Kidney (tissue), 14 donors: ENCODE measurements around the gene VBP1. TPM values are rescaled to one million over a fixed set of nuclear protein-coding genes. Genes with fewer than 3 reads are reported as not detected.
A peak's percentile ranks its signal among the peaks of the same experiment; 100 is the strongest.

ENCODE experiments used
- DNase-seq, 5 donors: peaks; one replicate each; pipeline ENCODE4 v3.0.0-alpha.2; 2013 to 2020
- FAIRE-seq: peaks from 2 replicates; lab custom pipeline; 2012; peaks lifted over from hg19 to GRCh38; lab: Jason Lieb, UNC
- H3K27ac ChIP-seq, 2 donors: one replicate each; pipeline ENCODE4 v1.7.0; 2013; ENCODE audit warnings: low read depth in 2 of 2, low read length in 2 of 2, inconsistent platforms in 1 of 2
- H3K27me3 ChIP-seq: one replicate; pipeline ENCODE4 v1.7.1; 2013; ENCODE audit warnings: low read length, inconsistent platforms; ENCODE audit not compliant: control insufficient read depth, insufficient read depth
- H3K36me3 ChIP-seq, 3 donors: one replicate each; pipeline versions ENCODE4 v1.7.0 to v1.7.1; 2013; ENCODE audit warnings: low read length in 3 of 3, control low read depth in 1 of 3, inconsistent platforms in 1 of 3; ENCODE audit not compliant: insufficient read depth in 3 of 3, control insufficient read depth in 2 of 3
- H3K4me1 ChIP-seq, 3 donors: one replicate each; pipeline versions ENCODE4 v1.7.0 to v1.7.1; 2013; ENCODE audit warnings: low read length in 3 of 3, inconsistent platforms in 1 of 3, low read depth in 1 of 3; ENCODE audit not compliant: control insufficient read depth in 2 of 3, insufficient read depth in 2 of 3
- H3K4me3 ChIP-seq, 3 donors: one replicate each; pipeline versions ENCODE4 v1.7.0 to v1.8.1; 2013; ENCODE audit warnings: low read length in 3 of 3, control low read depth in 1 of 3, inconsistent platforms in 1 of 3
- H3K9ac ChIP-seq, 3 donors: one replicate each; pipeline versions ENCODE4 v1.7.0 to v1.7.1; 2013; ENCODE audit warnings: low read length in 3 of 3, control low read depth in 1 of 3, inconsistent platforms in 1 of 3
- H3K9me3 ChIP-seq, 3 donors: one replicate each; pipeline versions ENCODE4 v1.7.0 to v1.7.1; 2013; ENCODE audit warnings: low read length in 3 of 3, control low read depth in 1 of 3, inconsistent platforms in 1 of 3; ENCODE audit not compliant: control insufficient read depth in 2 of 3, insufficient read depth in 1 of 3
- intact Hi-C: fragments of 100-400 bp; cut with DNase I; formaldehyde crosslinking; loops from one replicate; pipeline ENCODE4 v1.11.1; 2022
- polyA plus RNA-seq: library from polyadenylated mRNA; stranded (reverse); fragments of 350-450 nt; fragmentation: Illumina TruSeq; extraction: RNeasy Lipid Tissue Mini Kit (QIAGEN cat#74804); gene quantifications from one replicate; pipeline ENCODE4 v1.2.3, GENCODE V29; 2014; ENCODE audit warnings: low read depth, low replicate concordance; ENCODE audit not compliant: insufficient read depth
- total RNA-seq: library from RNA; stranded (reverse); fragmentation: NEBNext Ultra II Directional; extraction: Animal tissue kit (Norgen Biotek cat#: 25700); gene quantifications from one replicate; pipeline ENCODE4 v1.2.1, GENCODE V29; 2021
- TF ChIP-seq, protein P1 (sequence below): IDR thresholded peaks from 3 replicates; pipeline ENCODE4 v1.5.1; 2012; ENCODE audit warnings: mild to moderate bottlenecking, moderate library complexity, borderline replicate concordance; ENCODE audit not compliant: insufficient read depth; ENCODE audit errors: extremely low read depth
- donor health status: control.
- donor health status: control.
- donor health status: control.
- donor health status: control.
- donor health status: control.
- donor health status: DM: yes; HTN: yes; CAD: no.
- donor health status: Normal renal cell carcinoma (clear cell type).

Gene VBP1
- total and polyA plus RNA-seq, 2 donors from 2014 or later: 38.4 to 53.8 TPM

- Histone ChIP-seq H3K4me3 (no peak overlapping the region), H3K9me3 (no peaks in the 10 kb centered on the region), H3K36me3 (no peaks in the 10 kb centered on the region), H3K27me3 (no peaks in the 10 kb centered on the region), H3K9ac (no peak overlapping the region), H3K4me1 (peaks cover 0 to 12% (median 5%) of the 10 kb centered on the region in 3 donors), H3K27ac (no peak overlapping the region)
- DNase-seq (no peak), FAIRE-seq (no peak)
- intact Hi-C loops: no loop called here
- TF ChIP-seq, protein P1, sequence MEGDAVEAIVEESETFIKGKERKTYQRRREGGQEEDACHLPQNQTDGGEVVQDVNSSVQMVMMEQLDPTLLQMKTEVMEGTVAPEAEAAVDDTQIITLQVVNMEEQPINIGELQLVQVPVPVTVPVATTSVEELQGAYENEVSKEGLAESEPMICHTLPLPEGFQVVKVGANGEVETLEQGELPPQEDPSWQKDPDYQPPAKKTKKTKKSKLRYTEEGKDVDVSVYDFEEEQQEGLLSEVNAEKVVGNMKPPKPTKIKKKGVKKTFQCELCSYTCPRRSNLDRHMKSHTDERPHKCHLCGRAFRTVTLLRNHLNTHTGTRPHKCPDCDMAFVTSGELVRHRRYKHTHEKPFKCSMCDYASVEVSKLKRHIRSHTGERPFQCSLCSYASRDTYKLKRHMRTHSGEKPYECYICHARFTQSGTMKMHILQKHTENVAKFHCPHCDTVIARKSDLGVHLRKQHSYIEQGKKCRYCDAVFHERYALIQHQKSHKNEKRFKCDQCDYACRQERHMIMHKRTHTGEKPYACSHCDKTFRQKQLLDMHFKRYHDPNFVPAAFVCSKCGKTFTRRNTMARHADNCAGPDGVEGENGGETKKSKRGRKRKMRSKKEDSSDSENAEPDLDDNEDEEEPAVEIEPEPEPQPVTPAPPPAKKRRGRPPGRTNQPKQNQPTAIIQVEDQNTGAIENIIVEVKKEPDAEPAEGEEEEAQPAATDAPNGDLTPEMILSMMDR: no peak
These were observed 2.5 kb upstream of the VBP1 start for GRCh38 chrX:155213731-155214130.

GRCh38 chrX:155215443-155216178 is 649 bp upstream of the VBP1 start:
- no peaks in the 10 kb centered on the region for H3K9me3 ChIP-seq

DNA sequence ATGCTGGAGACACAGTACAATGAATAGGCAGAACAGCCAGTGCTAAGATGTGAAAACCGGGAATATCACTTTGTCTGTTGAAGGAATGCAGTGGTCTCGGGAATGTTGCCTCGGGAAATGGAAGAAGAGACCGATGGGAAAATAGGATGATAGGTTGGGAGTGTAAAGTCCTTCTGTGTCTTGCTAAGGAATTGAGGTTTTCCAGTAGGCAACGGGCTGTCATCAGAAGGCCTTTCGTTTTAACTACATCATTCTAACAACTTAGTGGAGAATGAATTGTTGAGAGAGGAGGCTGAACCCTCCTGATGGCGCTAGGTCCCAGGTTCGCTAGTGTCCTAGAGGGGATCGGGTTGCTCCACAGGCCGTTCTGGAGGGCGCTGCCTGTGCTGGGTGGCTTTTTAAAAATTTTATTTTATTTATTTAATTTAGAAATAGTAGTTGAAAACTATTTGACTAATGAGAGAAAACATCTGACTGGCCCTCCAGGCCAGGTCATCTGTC is 730 bp downstream of the VBP1 start:
- Histone ChIP-seq H3K9me3 (no peaks in the 10 kb centered on the region), H3K36me3 (peaks cover 0 to 3% (median 0%) of the 10 kb centered on the region in 3 donors), H3K27me3 (no peaks in the 10 kb centered on the region), H3K9ac (peak overlapping the region; percentile 32 to 83 (median 46)), H3K27ac (peak overlapping the region in 1 of 2 donors; percentile 88), H3K4me1 (peaks cover 0 to 12% (median 5%) of the 10 kb centered on the region in 3 donors), H3K4me3 (peak overlapping the region; percentile 82 to 91 (median 89))
- intact Hi-C loops: no loop called here
- no peak for FAIRE-seq
- peak in 2 of 5 donors; percentile 38 to 73 for DNase-seq
- TF ChIP-seq, protein P1: no peak

More at GRCh38 chrX:155215443-155216178, 649 bp upstream of the VBP1 start:
- intact Hi-C loops: no loop called here
- Histone ChIP-seq H3K27ac (peak overlapping the region; percentile 20 to 86), H3K4me3 (peak overlapping the region; percentile 75 to 91 (median 83)), H3K4me1 (peaks cover 0 to 12% (median 5%) of the 10 kb centered on the region in 3 donors), H3K36me3 (peaks cover 0 to 3% (median 0%) of the 10 kb centered on the region in 3 donors), H3K9ac (peak overlapping the region in 2 of 3 donors; percentile 69 to 71), H3K27me3 (no peaks in the 10 kb centered on the region)
- no peak for FAIRE-seq
- DNase-seq: no peak
- TF ChIP-seq, protein P1: no peak
